Hematopoietic multipotent progenitor cell treated with erythropoietin and hydrocortisone succinate and interleukin-3 and kit ligand, for 6 days (in vitro differentiated cells): ENCODE data around the gene CRACDL.
"Not testable (repeated sequence)": the region's sequence is repeated elsewhere in the genome, so short reads cannot be mapped to it uniquely, and the experiment has no call there.

ENCODE experiments used
- DNase-seq: peaks from one replicate; pipeline ENCODE4 v3.0.0-alpha.2; 2015

CRACDL gene

GRCh38 chr2:98881153-98881650 is 54.8 kb downstream of the CRACDL start:
- DNase-seq = no peak

DNA sequence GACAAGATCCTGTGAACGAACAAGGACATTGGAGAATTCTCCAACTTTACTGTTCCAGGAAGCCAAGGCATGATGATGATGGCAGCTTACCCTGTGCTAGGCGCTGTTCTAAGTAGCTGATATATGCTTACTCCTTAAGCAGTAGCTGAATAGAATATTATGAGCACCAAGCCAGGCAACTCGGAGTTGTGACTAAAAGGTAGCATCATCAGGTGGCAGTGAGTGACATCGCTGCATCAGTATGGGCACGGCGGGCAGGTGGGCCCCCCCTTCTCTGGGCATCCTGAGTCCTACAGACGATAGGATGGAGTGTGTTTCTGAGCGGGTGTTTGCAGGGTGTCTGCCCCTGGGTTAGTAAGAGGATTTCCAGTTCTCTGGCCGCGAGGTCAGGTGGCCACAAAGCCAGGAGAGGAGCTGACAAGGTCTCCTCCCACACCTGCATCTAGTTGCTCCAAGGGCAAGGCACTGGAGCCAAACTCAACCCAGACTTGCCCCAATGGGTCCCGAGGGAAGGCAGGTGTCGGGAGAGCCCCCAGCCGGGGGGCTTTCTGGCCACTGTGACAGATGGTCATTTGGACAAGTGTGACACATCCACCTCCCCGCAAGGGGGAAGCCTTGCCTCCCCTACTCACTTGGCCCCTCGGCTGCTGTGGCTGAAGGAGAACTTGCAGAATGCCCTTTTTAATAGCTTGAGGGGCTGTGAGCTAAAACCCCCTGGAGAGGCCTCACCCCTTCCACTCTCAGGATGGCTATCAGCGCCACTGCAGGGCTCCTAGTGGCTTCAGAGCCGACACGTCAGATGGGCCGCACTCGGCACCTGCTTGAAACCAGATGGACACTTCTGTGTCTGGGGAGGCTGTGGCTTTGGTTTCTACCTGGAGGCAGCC is 55.5 kb downstream of the CRACDL start:
- DNase-seq = no peak

GRCh38 chr2:98877658-98878057 is 58.4 kb downstream of the CRACDL start:
- not testable (repeated sequence) for DNase-seq

DNA sequence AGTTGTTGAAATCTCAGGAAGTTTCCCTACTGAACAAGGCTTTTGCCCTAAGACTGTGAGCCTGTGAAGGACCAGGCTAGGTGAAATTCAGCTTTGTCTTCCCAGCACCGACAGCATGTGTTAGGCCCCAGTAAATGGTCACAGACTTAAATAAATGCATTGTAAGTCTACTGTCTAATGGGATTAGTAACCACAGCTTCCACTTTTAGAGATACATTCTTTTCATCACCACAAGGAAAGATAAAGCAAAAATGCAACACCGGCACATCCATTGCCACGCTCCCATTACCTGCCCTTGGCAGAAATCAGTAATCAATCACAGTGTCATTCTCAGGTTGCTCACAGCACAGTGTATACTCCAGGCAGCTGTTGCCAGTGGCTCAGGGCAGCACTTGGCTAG is 59.3 kb downstream of the CRACDL start:
- DNase-seq = no peak

DNA sequence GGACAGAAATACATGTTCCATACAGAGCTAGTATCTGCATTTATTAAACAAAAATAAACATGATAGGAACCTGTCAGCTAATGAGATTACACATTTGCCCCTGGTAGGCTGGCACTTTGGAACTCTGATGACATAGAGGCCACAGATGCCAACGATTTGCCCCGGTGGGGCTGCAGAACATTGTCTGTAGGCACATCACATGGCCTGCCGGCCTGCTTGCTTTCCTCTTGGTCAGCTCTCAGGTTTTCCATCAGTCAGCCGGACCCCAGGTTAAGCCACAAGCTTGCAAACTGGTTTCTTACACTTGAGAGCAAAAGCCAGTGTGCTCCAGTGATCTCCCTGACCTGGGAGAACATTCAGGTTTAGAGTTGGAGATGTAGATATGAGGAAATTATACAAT is 60.3 kb downstream of the CRACDL start:
- no peak for DNase-seq

GRCh38 chr2:98875081-98875728 is 60.8 kb downstream of the CRACDL start:
- no peak for DNase-seq

- no peak for DNase-seq
These were observed 61.8 kb downstream of the CRACDL start for GRCh38 chr2:98874186-98874689.

DNA sequence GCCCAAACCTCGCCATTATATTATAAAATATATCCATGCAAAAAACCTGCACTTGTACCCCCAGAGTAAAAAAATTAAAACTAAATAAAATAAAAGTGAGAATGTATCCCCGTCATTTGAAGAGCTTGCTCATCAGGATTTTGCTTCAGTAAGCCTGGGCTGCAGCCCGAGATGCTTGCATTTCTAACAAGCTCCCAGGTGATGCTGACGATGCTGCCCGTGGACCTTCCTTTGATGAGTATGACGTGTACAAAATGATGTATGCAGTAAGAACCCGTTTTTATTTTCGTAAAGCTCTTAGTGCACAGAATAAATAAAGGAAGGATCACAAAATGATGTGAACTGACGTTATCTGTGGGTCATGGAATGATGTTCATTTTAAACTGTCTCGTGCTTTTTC is 63.5 kb downstream of the CRACDL start:
- DNase-seq = no peak

DNA sequence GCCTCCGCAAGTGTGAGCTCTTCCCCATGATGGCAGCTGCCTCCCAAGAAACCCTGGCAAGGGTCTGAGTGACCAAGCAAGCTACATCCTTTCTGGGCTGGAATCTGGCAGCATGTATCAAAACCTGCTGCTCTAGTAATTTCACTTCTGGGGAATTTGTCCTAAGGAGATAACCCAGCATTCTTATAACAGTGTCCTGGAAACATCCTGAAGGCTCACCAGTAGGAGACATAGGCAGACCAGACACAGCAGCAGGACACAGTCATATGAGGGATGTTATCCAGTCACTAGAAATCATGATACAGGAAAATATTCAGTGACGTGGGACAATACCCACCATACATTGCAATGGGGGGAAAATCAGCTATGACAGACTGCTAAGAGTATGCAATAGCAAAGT is 64.5 kb downstream of the CRACDL start:
- DNase-seq = no peak

- no peak for DNase-seq
These were observed 65.4 kb downstream of the CRACDL start for GRCh38 chr2:98870516-98871158.

- DNase-seq = no peak
These were observed 66.2 kb downstream of the CRACDL start for GRCh38 chr2:98869870-98870269.

DNA sequence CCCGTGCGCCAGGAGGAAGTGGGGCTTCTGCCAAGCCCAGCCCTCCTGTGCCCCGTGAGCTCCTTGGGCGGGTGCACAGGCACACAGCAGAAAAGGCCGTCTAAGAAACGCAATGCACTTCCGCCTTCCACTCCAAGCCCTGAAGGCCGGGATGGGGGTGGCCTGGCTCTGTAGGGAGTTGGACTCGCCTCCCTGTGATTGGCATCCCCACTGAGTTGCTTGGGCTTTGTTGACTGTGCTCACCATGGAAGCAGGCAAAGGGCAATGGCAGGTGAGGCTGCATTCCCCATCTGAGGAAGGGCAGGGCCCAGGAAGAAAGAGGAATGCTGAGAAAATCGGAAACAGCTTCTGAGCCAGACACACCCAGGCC is 66.8 kb downstream of the CRACDL start:
- DNase-seq = no peak

GRCh38 chr2:98868548-98869271 is 67.3 kb downstream of the CRACDL start:
- no peak for DNase-seq

- DNase-seq = no peak
These were observed 68.3 kb downstream of the CRACDL start for GRCh38 chr2:98867539-98868309.

DNA sequence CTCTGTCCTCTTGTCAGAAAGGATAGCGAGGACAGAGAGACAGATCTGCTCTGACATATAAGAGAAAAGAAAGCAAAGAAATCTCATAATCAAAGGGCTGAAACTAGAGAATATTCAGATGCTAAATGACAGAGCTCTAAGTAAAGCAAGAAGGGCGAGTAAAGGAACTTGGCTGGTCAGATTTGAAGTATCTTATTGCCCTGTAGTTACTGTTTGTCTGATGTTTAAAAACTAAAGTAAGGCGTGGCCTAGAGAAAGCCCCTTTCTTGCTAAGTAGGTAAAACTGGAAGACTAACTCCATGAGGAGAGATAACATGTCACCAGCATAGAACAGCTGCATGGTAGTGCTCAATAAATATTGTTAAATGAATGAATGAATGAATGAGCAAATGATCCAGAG is 70.0 kb downstream of the CRACDL start:
- no peak for DNase-seq

DNA sequence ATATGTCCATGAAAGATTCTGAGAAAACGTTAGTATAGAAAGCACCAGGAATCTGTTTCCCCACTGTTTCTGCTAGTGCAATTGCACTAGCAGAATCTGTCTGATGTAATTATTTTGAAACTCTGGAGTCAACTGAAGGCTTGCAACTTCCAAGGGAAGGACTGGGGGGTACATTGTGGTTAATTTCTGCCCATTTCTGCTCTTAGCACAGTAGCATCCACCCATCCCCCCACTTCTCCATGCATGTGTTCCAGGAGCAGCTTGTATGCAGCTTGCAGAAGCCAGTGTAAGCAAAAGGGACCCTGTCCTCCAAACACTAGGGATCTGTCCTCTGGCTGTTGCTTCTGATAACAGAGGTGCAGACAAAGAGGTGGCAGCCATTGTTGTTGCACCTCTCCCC is 74.4 kb downstream of the CRACDL start:
- no peak for DNase-seq

- no peak for DNase-seq
These were observed 76.7 kb downstream of the CRACDL start for GRCh38 chr2:98859323-98859722.

- no peak for DNase-seq
These were observed 79.0 kb downstream of the CRACDL start for GRCh38 chr2:98857001-98857400.

DNA sequence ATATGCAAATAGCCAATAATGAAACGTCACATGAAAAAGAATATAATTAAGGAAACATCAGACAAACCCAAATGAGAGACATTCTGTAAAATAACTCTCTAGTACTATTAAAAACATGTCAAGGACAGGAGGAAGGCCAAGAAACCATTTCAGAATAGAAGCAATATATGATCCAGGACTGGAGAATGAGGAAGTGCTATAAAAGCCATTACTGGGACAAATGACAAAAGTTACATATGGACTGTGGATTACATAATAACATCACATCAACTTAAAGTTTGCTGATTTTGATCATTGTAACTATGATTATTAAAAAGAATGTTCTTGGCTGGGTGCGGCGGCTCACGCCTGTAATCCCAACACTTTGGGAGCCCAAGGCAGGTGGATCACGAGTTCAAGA is 81.3 kb downstream of the CRACDL start:
- no peak for DNase-seq

GRCh38 chr2:98852932-98853331 is 83.1 kb downstream of the CRACDL start:
- DNase-seq = no peak

- DNase-seq = no peak
These were observed 86.0 kb downstream of the CRACDL start for GRCh38 chr2:98850074-98850473.

GRCh38 chr2:98849113-98849512 is 86.9 kb downstream of the CRACDL start:
- DNase-seq = no peak
